NCI-H2107 treated with DMSO at 0.1 percent for 48 hours (cell line): Measurements from ENCODE around the gene PTH2R.

Experiments used
- DNase-seq: peaks from one replicate; lab custom pipeline; 2025; ENCODE audit not compliant: unreplicated experiment; lab: John Stamatoyannopoulos, UW

Gene PTH2R

GRCh38 chr2:208541989-208542464, 135.4 kb downstream of the PTH2R start:
- DNase-seq, result no peak

- DNase-seq, result no peak
Measured at GRCh38 chr2:208542465-208543041, 136.0 kb downstream of the PTH2R start.
